Measurements from ENCODE around the gene FZR1.
A peak's percentile ranks its signal among the peaks of the same experiment; 100 is the strongest.

FZR1 gene

DNA sequence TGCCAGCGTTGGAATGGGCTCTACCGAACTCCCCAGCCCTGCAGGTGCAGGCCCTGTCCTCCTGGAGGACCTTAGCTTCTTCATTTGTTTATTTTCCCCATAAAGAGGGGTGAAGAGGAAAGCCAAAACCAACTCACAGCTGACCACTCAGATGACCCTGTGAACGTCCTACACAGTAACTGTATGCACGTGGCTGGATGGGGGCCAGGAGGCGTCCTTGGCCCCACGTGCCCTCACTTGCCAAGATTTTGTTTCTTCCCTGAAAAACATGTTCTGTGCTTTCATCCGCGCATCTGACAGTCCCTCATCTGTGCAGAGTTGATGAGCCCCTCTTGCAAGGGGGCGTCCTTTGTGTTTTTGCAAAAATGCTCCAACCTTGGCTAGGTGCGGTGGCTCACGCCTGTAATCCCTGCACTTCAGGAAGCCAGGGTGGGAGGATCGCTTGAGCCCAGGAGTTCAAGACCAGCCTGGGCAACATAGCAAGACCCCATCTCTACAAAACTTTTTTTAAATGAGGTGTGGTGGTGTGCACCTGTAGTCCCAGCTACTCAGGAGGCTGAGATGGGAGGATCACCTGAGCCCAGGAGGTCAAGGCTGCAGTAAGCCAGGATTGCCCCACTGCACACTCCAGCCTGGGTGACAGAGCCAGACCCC lies 27.6 kb downstream of the FZR1 start:
- no peak for DNase-seq

DNA sequence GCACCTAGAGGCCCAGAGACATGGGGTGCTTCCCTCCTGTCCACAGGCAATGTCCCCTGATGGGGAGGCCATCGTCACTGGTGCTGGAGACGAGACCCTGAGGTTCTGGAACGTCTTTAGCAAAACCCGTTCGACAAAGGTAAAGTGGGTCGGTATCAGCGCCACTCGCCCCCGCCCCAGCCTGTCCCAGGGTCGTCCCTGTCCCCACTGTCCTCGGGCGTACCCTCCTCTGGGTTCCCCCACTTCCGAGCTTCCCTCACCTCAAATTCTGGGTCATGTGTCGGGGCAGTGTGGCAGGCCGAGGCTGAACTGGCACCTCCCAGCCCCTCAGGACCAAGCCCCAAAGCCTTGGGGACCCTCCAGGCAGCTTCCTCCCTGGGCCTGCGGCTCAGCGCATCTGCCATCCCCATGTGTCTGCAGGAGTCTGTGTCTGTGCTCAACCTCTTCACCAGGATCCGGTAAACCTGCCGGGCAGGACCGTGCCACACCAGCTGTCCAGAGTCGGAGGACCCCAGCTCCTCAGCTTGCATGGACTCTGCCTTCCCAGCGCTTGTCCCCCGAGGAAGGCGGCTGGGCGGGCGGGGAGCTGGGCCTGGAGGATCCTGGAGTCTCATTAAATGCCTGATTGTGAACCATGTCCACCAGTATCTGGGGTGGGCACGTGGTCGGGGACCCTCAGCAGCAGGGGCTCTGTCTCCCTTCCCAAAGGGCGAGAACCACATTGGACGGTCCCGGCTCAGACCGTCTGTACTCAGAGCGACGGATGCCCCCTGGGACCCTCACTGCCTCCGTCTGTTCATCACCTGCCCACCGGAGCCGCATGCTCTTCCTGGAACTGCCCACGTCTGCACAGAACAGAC lies 28.5 kb downstream of the FZR1 start:
- DNase-seq: no peak

- DNase-seq: no peak
These were observed 29.1 kb downstream of the FZR1 start for GRCh38 chr19:3535235-3535535.

GRCh38 chr19:3535563-3535965 lies 29.5 kb downstream of the FZR1 start:
- DNase-seq: no peak

DNA sequence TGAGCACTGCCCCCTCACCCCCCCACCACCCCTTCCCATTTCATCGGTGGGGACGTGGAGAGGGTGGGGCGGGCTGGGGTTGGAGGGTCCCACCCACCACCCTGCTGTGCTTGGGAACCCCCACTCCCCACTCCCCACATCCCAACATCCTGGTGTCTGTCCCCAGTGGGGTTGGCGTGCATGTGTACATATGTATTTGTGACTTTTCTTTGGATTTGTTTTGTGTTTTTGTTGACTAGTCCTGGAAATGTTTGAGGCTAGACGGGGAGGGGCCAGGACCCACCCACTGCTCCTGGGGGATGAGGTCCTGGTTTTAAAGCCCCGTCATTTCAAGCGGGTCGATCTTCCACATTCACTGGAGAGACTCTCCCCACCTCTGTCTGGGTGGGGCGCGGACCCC lies 29.9 kb downstream of the FZR1 start:
- no peak for DNase-seq

- DNase-seq: no peak
These were observed 30.5 kb downstream of the FZR1 start for GRCh38 chr19:3536429-3537100.

DNA sequence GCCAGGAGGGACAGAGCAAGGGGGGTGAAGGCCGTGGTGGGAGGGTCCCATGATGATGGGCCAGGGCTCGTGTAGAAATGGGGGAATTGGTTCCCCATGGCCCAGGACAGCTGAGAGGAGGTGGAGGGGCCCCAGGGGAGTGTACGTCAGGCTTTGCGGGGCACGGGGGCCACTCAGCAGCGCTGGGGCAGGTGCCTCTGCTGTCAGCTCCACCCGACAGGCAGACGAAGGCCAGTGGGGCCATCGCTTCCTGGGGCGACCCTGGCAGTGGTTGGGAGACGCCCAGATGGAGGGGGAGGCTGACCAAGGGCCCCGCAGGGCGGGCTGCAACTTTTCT lies 31.0 kb downstream of the FZR1 start:
- DNase-seq: no peak

DNA sequence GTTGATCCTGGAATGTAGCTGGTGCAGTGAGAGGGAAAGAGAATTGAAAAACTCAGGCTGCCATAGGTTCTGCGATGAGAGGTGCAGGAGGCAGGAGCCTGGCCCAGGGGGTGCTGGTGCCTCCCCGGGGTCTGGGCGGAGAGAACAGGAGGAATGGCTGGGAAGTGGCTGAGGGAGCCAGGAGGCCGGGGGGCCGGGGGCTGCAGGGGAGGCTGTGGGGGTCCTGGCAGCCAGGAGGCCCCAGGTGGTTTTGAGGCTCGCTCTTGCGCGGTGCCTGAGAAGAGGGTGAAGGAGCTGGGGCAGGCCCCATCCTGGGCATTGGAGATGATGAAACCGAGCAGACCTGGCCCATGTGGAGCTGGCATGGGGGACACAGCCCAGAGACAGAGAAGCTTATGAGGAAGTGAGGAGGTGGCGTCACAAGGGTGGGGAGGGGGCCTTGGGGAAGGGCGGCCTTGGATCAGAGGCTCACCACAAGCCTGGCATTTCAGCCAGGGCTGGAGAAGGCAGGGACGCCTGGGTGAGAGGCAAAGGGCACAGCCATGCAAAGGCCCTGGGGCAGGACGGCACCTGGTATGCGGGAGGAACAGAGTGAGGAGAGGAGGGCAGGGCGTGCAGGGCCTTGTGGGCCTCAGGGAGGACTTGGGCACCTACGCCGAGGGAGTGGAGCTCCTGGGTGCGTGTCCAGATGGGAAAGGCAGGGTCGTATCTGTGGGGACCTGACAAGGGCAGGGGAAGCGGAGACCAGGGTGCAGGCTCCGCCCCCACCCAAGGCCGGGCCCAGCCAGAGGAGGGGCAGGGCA lies 31.5 kb downstream of the FZR1 start:
- DNase-seq: no peak

- DNase-seq: no peak
These were observed 32.3 kb downstream of the FZR1 start for GRCh38 chr19:3538258-3538929.

- no peak for DNase-seq
These were observed 33.0 kb downstream of the FZR1 start, which contains the start of gene TEKTIP1 for GRCh38 chr19:3538965-3539755. TSS of gene TEKTIP1 (plus strand) at chr19:3539174. CDS start at chr19:3539178, 4 bp downstream.

- DNase-seq: no peak
These were observed 33.6 kb downstream of the FZR1 start for GRCh38 chr19:3539756-3540118.

- no peak for DNase-seq
These were observed 37.3 kb downstream of the FZR1 start for GRCh38 chr19:3543150-3544057.

- DNase-seq: no peak
These were observed 37.9 kb downstream of the FZR1 start for GRCh38 chr19:3544058-3544376.

- peak; percentile 64 for DNase-seq
These were observed 38.9 kb downstream of the FZR1 start for GRCh38 chr19:3544742-3545668.

DNA sequence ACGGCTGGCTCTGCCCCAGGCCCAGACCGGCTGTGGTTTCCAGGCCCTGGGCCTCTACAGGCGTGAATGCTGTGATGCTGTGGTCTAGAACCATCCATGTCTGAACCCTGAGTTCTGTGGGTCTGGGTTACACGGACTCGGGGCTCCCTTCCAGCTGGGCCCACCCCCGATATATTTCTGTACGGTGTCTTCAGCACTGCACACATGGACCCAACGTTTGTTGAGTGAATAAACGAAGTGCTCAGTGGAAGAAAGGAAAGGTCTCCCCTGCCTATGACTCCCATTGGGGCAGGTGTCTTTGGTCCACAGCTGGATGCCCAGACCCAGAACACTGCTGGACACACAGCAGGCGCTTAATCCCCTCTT lies 39.5 kb downstream of the FZR1 start:
- DNase-seq: no peak

- no peak for DNase-seq
These were observed 40.0 kb downstream of the FZR1 start for GRCh38 chr19:3546119-3546518.

DNA sequence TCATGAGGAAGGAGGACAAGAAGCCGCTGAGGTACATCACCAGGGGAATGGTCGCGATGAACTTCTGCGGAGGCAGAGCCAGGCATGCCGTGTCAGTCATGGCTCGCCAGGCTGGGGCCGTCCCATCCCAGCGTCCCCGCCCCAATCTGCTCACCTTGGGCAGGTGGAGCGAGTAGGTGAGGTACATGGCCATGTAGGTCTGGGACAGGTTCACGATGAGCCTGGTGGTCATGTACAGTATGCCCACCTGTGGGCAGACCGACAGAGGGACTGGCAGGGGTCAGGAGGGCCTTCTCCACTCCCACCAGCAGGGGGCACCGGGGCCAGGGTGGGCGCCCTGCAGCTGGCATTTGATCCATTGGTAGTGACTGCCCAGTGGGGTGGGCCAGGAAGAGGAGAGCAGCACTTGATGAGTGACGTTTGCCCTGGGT lies 41.2 kb downstream of the FZR1 start:
- no peak for DNase-seq

- DNase-seq: no peak
These were observed 41.7 kb downstream of the FZR1 start for GRCh38 chr19:3547767-3548282.

DNA sequence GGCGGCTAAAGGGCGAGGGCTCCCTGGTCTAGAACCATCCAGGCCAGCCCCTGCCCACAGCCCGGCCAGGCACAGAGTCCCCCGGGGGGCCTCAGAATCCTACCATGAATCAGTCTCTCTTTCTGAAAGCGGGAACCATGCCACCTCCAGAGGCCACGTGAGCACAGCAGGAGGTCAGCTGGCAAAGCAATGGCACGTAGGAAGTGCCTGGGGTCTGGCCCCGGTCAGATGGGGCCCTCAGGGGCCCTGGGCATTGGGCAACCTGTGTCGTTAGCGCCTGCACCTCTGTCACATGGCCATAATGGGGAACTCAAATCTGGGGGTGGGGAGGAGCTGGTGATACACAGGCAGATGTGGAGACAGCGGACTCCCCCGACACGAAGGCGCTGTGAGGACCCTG lies 42.5 kb downstream of the FZR1 start:
- no peak for DNase-seq

- DNase-seq: no peak
These were observed 43.7 kb downstream of the FZR1 start for GRCh38 chr19:3549816-3550215.
